ENCODE data around the gene LKAAEAR1. TPM values are rescaled to one million over a fixed set of nuclear protein-coding genes. Genes with fewer than 3 reads are reported as not detected.

Gene LKAAEAR1
- total and polyA plus RNA-seq, 2 of the 13 experiments (the other 11 are each of a cell fraction or from before 2014, with no cell fraction given), result not detected

GRCh38 chr20:64036346-64037198 is 47.6 kb downstream of the LKAAEAR1 start (continued):
- TF ChIP-seq TOPORS (CRISPR knock-in tag; IDR thresholded peaks at IDR 0.05) (0 out of 2 replicates have a peak, but pooled peaks have one; percentile 78), ZNF280D (CRISPR knock-in tag; IDR thresholded peaks at IDR 0.05) (peak; percentile 30; the same call in 1 of the 2 replicates), ZNF670 (CRISPR knock-in tag; IDR thresholded peaks at IDR 0.05; ENCODE audit: borderline replicate concordance) (peak; percentile 48; the same call in 1 of the 2 replicates), NRL (CRISPR knock-in tag; IDR thresholded peaks at IDR 0.05; ENCODE audit: borderline replicate concordance) (no peak), CEBPG (CRISPR knock-in tag; IDR thresholded peaks at IDR 0.05) (peak; percentile 42), ZNF614 (CRISPR knock-in tag; IDR thresholded peaks at IDR 0.05; ENCODE audit: borderline replicate concordance) (no peak; the same call in 1 of the 2 replicates), SP4 (CRISPR knock-in tag; IDR thresholded peaks at IDR 0.05) (peak; percentile 66), ZNF788 (CRISPR knock-in tag; IDR thresholded peaks at IDR 0.05; ENCODE audit: borderline replicate concordance) (no peak), ZBTB46 (CRISPR knock-in tag; IDR thresholded peaks at IDR 0.05; ENCODE audit: borderline replicate concordance) (peak; percentile 91), ZNF704 (CRISPR knock-in tag; IDR thresholded peaks at IDR 0.05; ENCODE audit: borderline replicate concordance) (no peak; the same call in 1 of the 2 replicates), NR2F6 (IDR thresholded peaks at IDR 0.05) (peak; percentile 92), NR2F6 (CRISPR knock-in tag; IDR thresholded peaks at IDR 0.05) (peak; percentile 98), SNAI1 (CRISPR knock-in tag; IDR thresholded peaks at IDR 0.05; ENCODE audit: borderline replicate concordance) (0 out of 2 replicates have a peak, but pooled peaks have one; percentile 89)
- TF ChIP-seq, protein P1, sequence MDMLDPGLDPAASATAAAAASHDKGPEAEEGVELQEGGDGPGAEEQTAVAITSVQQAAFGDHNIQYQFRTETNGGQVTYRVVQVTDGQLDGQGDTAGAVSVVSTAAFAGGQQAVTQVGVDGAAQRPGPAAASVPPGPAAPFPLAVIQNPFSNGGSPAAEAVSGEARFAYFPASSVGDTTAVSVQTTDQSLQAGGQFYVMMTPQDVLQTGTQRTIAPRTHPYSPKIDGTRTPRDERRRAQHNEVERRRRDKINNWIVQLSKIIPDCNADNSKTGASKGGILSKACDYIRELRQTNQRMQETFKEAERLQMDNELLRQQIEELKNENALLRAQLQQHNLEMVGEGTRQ (IDR thresholded peaks at IDR 0.05; ENCODE audit: low read depth, low read length), result no peak
- TF ChIP-seq, protein P1 (CRISPR knock-in tag; IDR thresholded peaks at IDR 0.05; ENCODE audit: borderline replicate concordance), result peak; percentile 43; the same call in 1 of the 2 replicates
- TF ChIP-seq, protein P2, sequence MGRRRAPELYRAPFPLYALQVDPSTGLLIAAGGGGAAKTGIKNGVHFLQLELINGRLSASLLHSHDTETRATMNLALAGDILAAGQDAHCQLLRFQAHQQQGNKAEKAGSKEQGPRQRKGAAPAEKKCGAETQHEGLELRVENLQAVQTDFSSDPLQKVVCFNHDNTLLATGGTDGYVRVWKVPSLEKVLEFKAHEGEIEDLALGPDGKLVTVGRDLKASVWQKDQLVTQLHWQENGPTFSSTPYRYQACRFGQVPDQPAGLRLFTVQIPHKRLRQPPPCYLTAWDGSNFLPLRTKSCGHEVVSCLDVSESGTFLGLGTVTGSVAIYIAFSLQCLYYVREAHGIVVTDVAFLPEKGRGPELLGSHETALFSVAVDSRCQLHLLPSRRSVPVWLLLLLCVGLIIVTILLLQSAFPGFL (CRISPR knock-in tag; IDR thresholded peaks at IDR 0.05), result no peak

Data from HepG2 (cell line).